Globus pallidus (tissue), 1 donor: ENCODE data around the gene PSME4.
"Not testable (repeated sequence)": the region's sequence is repeated elsewhere in the genome, so short reads cannot be mapped to it uniquely, and the experiment has no call there.

Experiments used
- DNase-seq: peaks from one replicate; pipeline ENCODE4 v3.0.0-alpha.2; 2015; ENCODE audit warnings: low spot score

Gene PSME4

DNA sequence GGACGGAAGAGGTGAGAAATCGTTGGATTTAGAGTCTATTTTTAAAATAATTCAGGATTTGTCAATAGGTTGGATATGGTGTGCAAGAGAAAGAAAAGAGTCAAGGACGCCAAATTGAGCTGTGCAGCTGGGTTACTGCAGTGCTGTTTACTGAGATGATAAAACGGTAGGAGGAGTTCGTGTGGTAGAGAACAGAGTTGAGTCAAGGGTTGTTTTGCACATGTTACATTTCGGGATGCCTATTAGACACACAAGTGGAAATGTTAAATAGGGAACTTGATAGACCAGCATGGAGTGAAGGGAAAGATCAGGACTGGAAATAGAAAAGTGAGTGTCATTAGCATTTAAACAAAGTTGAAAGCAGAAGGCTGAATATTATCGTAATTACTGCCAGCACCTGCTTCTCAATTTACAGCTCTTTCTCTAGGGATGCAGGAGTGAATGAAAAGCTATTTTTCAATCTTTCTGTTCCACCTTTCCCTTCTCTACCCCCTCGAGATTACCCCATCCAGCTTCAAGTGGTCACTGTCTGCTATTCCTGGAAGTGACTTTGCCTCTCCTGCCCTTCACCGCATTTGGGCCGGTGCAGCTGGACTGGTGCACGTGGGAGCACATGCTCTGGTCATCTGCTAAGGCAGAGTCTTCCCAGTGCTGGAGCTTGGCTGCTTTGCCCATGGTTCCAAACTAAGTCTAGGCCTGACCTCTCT is 141.4 kb downstream of the PSME4 start:
- DNase-seq = no peak

DNA sequence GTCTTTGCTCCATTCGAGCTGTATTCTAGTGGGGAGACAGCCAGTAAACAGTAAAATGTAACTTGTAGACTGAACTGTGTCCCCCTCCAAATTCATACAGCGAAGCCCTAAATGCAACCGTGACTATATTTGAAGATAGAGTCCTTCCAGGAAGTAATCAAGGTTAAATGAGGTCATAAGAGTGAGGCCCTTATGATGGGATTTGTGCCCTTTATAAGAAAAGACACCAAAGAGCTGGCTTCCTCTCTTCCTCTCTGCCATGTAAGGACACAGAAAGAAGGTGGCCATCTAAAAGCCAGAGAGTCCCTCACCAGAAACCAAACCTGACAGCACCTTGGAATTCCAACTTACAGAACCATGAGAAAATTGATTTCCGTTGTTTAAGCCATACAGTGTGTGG is 142.5 kb downstream of the PSME4 start:
- no peak for DNase-seq

DNA sequence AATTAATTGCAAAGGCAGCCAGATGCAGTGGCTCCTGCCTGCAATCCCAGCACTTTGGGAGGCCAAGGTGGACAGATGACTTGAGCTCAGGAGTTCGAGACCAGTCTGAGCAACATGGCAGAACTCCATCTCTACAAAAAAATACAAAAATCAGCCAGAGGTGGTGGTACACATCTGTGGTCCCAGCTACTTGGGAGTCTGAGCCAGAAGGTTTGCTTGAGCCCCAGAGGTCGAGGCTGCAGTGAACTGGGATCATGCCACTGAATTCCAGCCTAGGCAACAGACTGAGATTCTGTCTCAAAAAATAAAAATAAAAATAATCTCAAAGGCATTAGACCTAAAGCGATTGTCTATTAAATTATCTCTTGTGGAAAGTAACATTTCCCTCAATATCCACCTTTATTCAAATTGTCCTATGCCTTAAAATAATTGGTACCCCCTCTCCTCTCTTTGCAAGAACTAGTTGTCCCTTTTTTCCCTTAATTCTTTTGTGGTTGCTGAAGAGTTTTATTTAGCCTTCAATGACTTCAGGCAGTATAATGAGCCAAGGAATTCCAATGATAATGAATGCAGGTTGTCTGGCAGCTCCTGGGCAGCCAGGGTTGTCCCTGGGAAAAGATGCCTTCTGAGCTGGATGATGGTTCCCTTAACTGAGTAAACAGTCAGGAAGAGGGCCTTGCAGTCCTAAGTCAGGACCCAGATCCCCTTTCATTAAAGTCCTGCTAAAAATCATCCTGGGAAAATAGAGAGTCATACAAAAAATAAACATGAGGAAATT is 143.2 kb downstream of the PSME4 start:
- DNase-seq = peak; percentile 47

- peak; percentile 72 for DNase-seq
Observed at GRCh38 chr2:53826587-53827397, 144.0 kb downstream of the PSME4 start.

- DNase-seq = no peak
Observed at GRCh38 chr2:53826030-53826410, 144.8 kb downstream of the PSME4 start.

- DNase-seq = not testable (repeated sequence)
Observed at GRCh38 chr2:53823639-53824038, 147.2 kb downstream of the PSME4 start.

DNA sequence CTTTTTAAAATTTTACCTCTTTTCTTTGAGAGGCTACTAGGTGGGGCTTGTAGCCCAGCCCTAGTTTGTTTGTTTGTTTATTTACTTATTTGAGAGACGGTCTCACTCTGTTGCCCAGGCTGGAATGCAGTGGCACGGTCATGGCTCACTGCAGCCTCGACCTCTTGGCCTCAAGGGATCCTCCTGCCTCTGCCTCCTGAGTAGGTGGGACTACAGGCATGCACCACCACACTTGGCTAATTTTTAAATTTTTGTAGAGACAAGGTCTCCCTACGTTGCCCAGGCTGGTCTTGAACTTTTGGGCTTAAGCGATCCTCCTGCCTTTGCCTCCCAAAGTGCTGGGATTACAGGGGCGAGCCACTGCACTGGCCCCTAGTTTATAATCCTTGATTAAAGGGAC is 149.0 kb downstream of the PSME4 start:
- no peak for DNase-seq

DNA sequence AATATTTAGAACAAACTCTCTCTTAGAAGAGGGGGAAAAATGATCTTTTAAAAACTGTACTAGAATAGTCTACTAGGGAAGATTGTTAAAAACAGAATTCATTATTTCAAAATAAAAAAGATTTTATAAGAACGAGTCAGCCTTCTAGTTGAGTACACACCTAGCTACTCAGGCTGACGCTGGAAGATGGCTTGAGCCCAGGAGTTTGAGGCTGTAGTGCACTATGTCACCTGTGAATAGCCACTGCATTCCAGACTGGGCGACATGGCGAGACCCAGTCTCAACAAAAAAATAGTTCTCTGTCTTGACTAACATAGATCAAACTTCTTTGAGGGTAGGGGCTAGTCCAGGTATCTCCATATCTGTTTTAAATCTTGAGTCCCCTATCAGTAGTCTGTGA is 150.1 kb downstream of the PSME4 start:
- no peak for DNase-seq

GRCh38 chr2:53820048-53820447 is 150.7 kb downstream of the PSME4 start:
- DNase-seq = no peak

- DNase-seq = no peak
Observed at GRCh38 chr2:53819634-53820033, 151.2 kb downstream of the PSME4 start.

DNA sequence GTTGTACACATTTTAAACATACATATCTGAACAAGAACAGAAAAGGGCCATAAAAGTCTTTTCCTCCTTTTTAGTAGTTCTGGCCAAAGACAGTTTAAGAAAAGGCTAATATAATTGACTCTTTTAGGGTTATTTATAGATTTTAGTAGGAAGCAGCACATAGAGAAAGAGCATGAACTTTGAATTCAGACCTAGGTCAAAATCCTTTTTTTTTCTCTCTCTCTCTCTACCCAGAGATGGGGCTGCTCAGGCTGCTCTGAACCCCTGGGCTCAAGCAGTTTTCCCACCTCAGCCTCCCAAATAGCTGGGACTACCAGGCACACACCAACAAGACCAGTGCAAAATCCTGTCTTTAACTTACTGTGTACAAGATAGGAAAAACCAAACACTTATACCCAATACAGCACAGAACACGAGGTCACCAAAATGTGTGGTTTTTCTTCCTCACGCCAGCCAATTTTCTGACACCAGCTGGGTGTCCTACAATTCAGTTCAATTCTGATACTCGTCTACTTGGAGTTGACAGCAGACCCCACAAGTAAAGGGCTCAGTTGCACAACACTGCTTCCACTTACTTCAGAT is 151.8 kb downstream of the PSME4 start:
- no peak for DNase-seq
